Activated naive CD4-positive, alpha-beta T cell treated with Interleukin-2 at 50 U/mL for 16 hours (primary cell): ENCODE data around the gene BLOC1S5.
"Not testable (repeated sequence)": the region's sequence is repeated elsewhere in the genome, so short reads cannot be mapped to it uniquely, and the experiment has no call there.

Experiments used
- DNase-seq: peaks from one replicate; pipeline ENCODE4 v3.0.0-alpha.2; 2020

Gene BLOC1S5

DNA sequence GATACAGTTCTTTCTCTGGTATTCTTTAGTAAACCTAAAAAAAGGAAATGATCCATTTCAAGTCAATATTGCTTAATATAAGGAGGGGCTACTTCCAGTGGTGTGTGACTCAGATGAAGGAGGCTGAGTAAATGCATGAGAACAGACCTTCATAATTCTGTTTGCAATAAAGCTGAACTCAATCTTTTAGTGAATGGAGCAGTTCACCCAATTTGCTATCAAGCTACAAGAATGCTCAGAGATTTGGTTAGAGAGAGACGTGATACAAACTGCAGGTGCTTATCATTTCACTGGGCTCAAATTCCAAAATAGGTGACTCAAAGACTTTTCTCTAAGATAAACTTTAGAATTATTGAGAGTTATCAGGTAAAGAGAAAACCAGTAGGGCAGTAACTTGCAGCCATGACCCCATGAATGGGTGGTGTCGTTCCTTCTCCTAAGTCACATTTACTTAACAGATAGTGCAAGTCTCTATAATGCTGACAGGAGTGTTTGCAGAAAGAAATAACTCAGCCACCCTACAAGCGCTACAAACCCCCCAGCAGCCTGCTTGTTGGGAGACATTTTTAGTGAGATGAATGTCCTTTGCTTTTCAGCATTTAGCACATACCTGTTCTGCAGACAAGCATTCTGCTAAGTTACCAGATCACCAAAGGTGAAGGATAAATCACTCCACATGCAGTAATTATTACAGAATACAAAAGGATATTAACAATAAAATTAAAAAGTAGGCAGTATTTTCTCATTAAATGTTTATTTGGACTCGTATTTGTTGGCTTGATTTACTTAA lies 16.4 kb upstream of the BLOC1S5 start:
- DNase-seq, result no peak

DNA sequence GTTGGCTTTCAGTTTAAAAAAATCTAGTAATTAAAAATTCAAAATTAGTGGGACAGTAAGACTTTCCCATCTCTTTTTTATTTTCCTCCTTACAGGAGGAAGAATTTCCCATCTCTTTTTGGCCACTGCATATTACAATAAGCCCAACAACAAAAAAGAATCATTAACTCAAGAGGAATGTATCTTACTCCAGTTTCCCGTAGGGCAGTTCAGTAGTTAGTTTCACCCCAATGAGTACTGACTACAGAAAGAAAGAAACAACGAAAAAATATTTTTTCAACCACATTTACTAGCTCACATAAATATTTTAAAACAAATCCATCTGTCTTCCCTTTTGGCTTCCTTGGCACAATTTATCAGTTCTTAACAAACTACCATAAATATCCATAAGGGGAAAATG lies 14.9 kb upstream of the BLOC1S5 start:
- DNase-seq, result no peak

DNA sequence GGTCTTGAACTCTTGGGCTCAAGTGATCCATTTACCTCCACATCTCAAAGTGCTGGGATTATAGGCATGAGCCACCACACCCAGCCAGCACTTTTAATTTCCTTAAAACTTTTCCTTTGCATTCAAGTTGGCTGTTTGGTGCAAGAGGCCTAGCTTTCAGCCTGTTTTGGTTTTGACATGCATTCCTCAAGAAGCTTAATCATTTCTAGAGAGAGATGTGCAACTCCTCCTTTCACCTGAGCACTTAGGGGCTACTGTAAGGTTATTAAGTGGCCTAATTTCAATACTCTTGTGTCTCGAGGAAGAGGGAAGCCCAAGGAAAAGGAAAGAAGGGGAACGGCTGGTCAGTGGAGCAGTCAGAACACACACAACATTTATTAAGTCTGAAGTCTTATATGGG lies 13.8 kb upstream of the BLOC1S5 start:
- DNase-seq, result no peak

DNA sequence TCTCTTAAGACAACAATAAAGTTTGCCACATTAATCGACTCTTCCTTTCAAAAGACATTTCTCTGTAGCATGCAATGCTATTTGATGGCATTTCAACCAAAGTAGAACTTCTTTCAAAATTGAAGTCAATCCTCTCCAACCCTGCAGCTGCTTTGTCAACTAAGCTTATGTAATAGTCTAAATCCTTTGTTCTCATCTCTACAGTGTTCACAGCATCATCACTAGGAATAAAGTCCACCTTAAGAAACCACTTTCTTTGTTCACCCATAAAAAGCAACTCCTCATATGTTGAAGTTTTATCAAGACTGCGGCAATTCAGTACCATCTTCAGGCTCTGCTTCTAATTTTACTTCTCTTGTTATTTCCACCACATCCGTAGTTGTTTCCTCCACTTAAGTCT lies 11.5 kb upstream of the BLOC1S5 start:
- DNase-seq, result no peak

DNA sequence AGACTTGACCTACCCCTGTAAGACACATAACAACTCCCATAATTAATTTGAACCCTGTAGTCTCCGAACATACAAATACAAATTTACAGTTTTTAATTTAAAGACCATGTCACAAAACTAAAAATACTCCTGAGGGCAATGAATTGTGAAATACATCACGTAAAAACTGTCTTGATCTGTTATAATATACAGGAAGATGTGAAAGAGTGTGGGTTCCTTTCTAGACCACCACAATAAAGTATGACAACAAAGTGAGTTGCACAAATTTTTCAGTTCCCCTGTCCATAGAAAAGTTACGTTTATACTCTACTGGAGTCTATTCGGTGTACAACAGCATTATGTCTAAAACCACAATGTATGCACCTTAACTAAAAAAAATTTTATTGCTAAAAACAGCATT lies 11.0 kb upstream of the BLOC1S5 start:
- no peak for DNase-seq

DNA sequence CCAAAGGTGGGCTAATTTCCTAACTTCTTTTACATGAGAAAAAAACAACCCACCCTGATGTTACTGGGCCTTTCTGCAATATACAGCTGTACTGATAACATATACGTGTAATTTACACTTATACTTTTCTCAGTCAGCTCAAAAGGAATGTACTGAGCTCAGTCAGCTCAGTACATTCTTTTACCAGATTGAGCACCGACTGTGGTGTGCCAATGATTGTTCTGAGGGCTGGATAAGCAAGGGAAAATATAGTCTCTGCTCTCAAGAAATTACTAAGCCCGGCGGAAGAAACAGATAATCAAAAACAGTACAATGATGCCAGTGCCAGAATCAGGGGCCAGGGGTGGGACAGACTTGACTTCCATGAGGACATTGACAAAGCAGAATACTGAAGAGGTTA lies 10.0 kb upstream of the BLOC1S5 start:
- no peak for DNase-seq

DNA sequence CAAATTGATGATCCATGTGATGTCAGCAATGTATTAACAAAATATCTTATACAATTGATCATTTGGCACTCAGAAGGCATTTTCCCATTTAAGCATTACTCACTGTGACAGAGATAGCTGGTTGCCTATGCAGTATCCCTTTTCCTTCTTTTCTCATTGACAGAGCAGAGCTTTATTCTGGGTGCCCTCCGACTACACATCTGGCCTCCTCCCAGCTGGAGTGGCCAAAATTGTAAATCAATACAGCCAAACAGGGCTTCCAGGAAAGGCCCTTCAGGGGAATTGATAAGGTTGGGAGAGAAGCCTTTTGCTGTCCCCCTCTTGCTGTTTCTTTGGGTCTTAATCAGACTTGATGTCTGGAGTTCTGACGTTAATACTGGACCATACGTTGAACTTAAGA lies 9.6 kb upstream of the BLOC1S5 start:
- no peak for DNase-seq

DNA sequence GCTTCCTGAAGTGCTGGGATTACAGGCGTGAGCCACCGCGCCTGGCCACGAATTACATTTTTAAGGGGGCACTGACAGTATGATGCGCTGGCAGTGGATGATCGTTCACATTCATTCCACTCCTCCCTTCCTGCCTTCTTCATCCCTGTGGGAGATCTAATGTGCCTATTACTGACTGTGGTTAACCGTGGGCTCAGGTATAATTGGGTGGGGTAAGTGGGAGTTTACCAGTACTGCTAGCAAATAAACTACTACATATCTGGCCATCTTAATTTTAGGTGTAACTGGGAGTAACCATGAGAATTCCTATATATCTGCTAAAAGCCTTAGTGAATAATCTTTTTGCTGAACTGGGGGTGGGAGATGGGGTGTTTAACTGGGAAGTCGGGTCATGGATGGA lies 6.5 kb upstream of the BLOC1S5 start:
- DNase-seq, result no peak

DNA sequence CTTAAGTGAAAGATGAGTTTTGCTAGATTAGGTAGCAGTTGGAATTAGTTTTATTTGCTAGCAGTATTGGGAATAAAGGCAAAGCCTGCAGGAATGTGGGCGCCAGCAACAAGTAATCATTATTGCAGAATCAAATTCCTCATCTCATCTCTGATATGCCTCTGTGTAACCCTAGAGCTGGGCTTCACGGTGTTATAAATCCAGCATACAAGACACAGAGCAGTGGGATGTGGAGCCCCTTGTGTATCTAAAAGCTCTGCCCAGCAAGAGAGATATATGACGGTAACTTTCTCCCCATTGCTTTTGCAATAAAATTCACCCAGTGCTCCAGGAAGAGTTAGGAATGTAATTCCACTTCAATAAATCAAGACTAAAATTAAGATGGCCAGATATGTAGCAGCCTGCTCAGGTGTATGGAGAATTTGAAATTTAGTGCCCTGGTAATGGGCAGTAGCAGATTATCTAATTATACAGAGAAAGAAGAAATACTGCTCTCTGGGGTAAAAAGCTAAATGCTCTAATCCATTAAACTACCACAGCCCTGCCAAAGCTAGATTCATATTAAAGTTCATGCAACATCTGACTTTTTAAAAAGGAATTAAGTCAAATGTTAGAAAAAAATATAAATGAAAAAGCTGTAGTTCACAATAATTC lies 5.6 kb upstream of the BLOC1S5 start:
- no peak for DNase-seq

DNA sequence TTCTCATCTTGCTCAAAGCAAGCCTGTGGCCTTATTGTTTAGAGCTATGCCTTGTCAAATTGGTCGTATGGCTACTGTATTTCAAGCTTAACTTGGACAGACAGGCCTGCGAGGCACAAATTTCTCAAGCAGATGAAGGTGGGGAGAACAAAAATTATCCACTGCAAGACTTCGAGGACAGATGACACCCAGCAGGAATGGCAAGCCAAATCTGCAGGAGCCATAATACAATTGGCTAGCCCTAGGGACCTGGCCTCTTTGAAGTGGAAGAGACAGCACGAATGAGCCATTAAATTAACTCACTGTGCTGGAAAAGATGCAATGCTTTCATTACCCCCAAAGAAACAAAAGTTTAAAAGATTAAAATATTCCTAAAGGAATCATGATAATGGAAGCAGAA lies 5.0 kb upstream of the BLOC1S5 start:
- DNase-seq, result no peak

DNA sequence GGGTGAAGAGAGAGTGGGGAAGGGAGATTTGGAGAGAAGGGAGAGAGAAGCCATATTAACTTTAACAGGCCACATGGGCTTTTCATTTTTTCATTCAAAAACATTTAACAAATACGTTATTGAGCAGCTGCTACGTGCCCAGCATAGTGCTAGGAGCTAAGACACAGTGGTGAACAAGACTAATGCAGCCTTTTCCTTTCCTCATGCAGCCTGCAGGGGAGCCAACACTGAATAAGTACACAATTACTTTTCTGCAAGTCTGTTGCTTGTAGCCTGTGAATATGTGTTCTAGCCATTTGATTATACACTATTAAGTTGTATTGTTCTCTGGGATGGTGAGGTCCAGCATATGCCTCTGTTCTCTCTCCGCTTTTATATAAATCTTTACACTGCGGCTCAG lies 1.9 kb upstream of the BLOC1S5 start:
- no peak for DNase-seq

DNA sequence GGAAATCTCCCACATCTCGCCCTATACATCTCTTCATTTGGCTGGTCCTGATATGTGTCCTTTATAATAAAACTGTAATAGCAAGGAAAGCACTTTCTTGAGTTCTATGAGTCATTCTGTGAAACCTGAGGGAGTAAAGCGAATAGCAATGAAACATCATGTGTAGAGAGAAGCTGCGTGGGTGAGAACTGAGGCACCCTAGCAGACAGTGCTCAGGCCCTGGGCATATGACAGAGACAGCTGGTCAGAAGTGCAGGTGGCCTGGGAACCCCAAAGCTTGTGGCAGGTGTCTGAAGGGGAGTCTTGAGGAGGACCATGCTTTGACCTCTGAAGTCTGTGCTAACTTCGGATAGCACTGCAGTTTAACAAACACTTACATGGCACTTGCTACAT lies 1.3 kb upstream of the BLOC1S5 start:
- peak; percentile 39 for DNase-seq

DNA sequence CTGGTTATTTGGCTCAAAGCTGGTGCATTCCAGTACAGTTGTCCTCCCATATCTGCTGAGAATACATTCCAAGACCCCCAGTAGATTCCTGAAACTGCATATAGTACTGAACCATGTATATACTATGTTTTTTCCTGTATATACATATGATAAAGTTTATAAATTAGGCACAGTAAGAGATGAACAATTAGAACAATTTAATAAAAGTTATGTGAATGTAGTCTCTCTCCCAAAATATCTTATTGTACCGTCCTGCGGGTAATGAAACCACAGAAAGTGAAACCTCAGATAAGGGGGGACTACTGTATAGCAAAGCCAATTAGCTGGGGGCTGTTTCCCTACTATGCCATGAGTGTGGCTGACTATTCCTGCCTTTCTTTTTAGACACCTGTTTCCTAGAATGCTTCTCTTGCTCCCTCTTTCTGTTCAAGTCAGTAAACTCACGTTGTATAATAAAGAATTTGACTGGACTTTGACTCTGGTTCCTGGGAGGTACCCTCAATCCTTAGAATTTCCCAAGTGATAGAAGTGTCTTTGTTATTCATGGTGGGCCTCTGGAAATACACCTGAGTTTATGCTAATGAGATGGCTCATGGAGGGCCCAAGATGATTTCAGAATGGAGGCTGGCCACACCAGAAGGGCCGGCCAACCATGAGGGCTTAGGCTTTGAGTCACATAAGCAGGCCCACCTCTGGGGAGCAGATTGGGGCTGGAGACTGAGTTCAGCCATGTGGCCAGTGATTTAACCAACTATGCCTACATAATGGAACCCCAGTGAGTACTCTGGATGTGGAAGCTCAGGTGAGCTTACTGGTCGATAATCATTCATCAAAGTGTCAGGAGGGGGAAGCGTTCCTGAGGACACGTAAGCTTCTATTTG lies 689 bp upstream of the BLOC1S5 start:
- no peak for DNase-seq

DNA sequence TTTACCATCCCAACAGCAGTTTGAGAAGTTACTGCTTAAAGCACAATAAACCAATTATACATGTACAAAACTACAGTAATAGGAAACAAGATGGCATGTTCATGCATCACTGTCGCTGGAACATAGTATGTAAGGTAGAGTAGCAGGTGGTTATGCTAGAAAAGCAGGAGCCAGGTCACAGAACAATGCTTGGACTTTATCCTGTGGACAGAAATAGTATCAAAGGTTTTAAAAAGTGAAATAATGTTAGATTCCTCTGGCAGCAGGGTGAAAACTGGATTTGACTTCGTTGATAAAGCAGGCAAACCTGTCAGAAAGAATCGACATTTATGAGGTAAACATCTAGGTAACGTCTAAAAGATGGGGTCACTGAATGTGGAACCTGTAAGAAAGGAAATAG lies 2.5 kb downstream of the BLOC1S5 start:
- no peak for DNase-seq

DNA sequence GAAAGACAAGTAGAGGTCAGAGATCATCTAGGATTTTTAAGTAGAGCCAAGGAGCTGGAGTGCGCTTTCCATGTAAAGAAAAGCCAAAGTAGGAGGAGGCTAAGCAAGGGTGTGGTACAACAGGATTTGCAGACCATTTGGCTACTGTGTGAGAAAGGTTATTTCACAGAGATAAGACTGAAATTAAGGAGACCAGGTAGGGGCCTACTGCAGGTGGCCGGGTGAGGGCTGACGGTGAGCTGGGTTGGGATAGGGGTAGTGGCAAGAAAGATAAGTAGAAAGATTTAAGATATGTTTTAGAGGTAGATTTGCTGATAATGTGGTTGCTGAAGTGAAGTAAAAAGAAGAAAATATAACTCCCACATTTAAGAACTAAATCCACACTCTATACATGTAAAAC lies 3.8 kb downstream of the BLOC1S5 start:
- no peak for DNase-seq

DNA sequence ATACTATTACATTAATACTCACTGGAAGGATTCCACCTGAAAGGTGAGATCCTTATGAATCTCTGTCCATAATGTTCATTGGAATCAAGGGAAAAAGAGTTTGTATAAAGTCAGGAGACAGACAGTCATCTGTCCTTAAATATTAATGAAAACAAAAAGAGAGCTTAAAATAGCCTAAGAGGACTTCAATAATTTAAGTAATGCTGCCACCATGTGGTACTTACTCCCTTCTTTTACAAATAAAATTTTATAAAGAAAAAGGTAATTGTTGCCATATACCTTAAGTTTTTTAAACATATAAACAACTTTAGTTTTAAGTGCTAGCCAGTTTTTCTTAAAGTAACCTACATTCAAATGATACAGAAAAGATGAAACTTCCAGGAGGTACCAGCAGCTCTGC lies 5.1 kb downstream of the BLOC1S5 start:
- DNase-seq, result no peak

DNA sequence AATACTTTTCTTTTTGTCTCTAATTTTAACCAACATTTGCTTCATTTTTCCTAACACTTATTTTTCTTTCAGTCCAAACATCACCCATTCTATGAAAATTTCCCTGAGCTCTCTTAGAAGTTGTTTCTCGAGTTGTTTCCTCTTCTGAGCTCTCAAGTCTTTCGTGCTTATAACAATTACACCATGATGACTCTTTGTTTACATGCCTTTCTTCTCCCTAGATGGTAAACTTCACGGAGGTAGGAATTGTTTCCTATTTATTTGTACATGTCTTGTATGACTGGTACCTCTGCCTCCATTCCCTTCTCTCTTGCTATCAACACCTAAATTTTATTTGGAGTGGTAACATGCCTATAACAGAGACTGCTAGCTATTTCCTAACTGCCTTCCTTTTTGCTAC lies 6.4 kb downstream of the BLOC1S5 start:
- no peak for DNase-seq

DNA sequence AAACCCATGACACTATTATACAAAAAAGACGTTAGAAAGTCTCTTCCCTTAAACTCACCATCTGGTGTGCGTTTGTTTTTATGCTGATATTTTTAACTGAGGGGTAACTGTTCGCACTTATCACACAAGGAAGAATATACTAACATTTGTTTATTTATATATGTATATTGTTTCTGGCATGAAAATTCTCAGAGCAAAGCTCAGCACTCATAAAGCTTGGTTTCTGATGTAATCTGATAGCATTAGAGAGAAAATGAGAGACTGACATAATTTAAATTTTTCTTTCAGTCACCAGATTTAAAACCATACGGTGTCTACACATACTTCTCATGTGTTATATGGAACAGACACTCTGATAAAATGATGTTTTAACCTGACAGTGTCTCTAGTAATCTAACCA lies 6.9 kb downstream of the BLOC1S5 start:
- DNase-seq, result no peak

DNA sequence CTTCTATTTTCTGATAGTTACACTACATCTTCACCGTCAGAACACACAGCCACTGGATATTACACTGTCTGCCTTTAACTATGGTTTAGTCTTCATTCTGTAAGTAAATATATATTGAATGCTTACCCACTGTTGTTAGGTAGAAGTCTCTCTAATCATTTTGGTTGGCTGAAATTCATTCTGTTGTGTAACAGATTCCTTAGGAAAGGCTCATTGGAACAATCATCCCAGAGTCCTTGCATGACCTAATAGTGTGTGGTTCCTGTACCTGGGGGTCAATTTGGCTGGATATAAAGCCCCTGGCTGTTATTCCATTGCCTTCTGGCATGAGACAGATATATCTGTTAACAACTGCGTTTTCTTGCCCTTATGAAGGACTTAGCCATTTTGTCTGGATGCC lies 9.9 kb downstream of the BLOC1S5 start:
- no peak for DNase-seq

DNA sequence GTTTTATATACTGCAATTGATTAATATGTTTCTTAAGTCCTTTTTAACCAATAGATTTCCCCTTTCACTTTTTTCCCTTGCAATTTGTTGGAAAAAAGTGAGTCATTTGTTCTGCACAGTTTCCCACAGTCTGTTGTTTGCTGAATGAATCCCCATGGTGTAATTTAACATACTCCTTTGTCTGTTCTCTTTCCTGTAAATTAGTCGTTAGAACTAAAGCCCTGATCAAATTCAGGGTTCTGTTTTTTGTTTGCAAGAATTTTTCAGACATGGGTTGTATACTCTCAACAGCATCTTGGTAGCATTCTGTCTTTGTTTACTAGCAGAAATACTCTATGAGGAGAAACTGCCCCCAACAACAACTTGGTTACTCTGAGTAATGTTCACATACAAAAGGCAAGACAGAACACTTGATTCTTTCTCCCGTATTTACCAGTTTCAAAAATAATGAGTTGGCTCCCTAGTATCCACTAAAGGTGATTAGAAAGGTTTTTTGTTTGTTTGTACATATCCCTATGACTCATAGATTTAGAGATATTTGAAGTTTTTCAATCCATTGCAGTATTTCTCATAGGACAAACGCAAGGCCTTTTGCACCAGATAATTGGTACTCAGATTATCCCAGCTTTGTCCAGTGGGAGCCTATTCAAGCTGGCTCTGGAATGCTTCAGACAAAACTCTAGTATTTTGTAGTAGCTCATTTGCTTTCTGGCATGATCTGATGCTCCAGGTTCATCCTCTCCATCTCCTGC lies 16.5 kb downstream of the BLOC1S5 start:
- no peak for DNase-seq

DNA sequence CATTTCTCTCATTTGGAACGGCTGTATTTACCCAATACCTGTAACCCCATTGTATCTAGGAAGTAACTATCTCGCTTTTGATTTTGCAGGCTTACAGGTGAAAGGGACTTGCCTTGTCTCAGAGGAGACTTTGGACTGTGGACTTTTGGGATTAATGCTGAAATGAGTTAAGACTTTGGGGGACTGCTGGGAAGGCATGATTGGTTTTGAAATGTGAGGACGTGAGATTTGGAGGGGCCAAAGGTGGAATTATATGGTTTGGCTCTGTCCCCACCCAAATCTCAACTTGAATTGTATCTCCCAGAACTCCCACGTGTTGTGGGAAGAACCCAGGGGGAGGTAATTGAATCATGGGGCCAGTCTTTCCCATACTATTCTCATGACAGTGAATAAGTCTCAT lies 18.4 kb downstream of the BLOC1S5 start:
- not testable (repeated sequence) for DNase-seq

DNA sequence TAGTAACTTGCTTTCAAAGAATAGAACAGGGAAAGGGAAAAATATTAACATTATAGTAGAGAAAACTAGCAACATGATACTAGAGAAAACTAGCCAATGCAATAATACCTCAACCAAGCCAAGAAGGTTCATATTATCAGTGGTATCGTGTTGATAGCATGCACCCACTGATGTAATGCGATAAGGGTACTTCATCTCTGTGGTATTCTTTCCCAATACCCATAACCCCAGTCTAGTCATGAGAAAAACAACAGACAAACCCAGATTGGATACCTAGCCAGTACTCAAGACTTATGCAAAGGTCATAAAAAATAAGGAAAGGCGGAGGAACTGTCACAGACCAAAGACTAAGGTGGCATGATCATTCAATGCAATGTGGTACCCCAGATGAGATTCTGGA lies 21.0 kb downstream of the BLOC1S5 start:
- DNase-seq, result no peak

DNA sequence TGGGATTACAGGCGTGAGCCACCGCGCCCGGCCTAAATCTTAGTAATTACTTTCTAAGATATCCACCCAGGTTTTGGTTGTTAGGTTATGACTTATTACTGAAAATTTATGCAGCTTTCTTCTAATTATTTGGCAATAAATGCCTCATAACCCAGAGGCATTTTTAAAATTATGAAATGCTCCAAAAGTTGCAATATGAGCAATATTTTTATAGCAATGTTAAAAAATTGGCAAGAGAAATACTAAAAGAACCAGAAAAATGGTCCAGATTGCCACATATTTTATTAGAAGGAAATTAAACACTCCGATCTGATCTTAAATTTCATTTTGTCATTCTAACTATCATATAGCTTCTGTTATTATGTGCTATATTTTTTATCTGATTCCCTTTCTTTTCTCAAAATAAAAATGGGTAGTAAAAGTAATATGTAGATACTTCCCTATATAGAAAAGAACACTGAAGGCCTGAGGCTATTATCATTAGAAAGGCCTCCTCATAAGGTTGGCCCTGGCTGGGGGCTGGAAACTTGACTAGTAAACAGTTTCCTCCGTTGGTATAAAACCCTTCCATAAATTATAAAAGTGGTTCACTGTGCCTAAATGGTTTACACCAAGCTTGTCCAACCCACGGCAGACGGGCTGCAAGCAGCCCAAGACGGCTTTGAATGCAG lies 22.1 kb downstream of the BLOC1S5 start:
- no peak for DNase-seq
